Loucy (cell line): Measurements from ENCODE around the gene IFITM5.
"Not testable (repeated sequence)": the region's sequence is repeated elsewhere in the genome, so short reads cannot be mapped to it uniquely, and the experiment has no call there.

Experiments used
- H2AFZ ChIP-seq: fragments of 200-600 bp; sonication (generic); 2 replicates; pipeline ENCODE4 v1.6.0; 2016; ENCODE audit warnings: antibody characterized with exemption, mild to moderate bottlenecking, low read length, moderate library complexity
- H3F3A ChIP-seq: fragments of 200-600 bp; 2 replicates; pipeline ENCODE4 v1.6.0; 2016; ENCODE audit warnings: antibody characterized with exemption, low read depth, mild to moderate bottlenecking
- H3K27me3 ChIP-seq: fragments of 200-600 bp; sonication (generic); 2 replicates; pipeline ENCODE4 v1.6.1; 2014; ENCODE audit warnings: low read length, mild to moderate bottlenecking; ENCODE audit not compliant: insufficient read depth, poor library complexity, severe bottlenecking
- H3K36me3 ChIP-seq: fragments of 200-600 bp; sonication (generic); 2 replicates; pipeline ENCODE4 v1.6.1; 2016; ENCODE audit warnings: low read length; ENCODE audit not compliant: insufficient read depth
- H3K4me1 ChIP-seq: fragments of 200-600 bp; sonication (generic); 2 replicates; pipeline ENCODE4 v1.5.1; 2014; ENCODE audit warnings: low read length, mild to moderate bottlenecking; ENCODE audit not compliant: insufficient read depth, poor library complexity, severe bottlenecking
- H3K4me2 ChIP-seq: fragments of 200-600 bp; sonication (generic); 2 replicates; pipeline ENCODE4 v1.6.0; 2014; ENCODE audit warnings: antibody characterized with exemption, low read length, low read depth, mild to moderate bottlenecking; ENCODE audit not compliant: poor library complexity, severe bottlenecking
- H3K4me3 ChIP-seq: fragments of 200-600 bp; sonication (generic); 2 replicates; pipeline ENCODE4 v1.5.1; 2014; ENCODE audit warnings: low read length, mild to moderate bottlenecking, mixed read lengths; ENCODE audit not compliant: poor library complexity, severe bottlenecking
- H3K79me2 ChIP-seq: fragments of 200-600 bp; sonication (generic); 2 replicates; pipeline ENCODE4 v1.6.1; 2014; ENCODE audit warnings: low read length; ENCODE audit not compliant: insufficient read depth
- H3K9ac ChIP-seq: fragments of 200-600 bp; sonication (generic); 2 replicates; pipeline ENCODE4 v1.6.0; 2014; ENCODE audit warnings: mild to moderate bottlenecking, low read depth, low read length, moderate library complexity; ENCODE audit not compliant: poor library complexity, severe bottlenecking
- H3K9me2 ChIP-seq: fragments of 200-600 bp; sonication (generic); replicated peaks from 2 replicates; pipeline ENCODE4 v1.6.1; 2016; ENCODE audit warnings: low read depth, low read length, mixed read lengths
- H3K9me3 ChIP-seq: fragments of 200-600 bp; sonication (generic); 2 replicates; pipeline ENCODE4 v1.6.1; 2014; ENCODE audit warnings: mild to moderate bottlenecking, antibody characterized with exemption, low read length, low read depth; ENCODE audit not compliant: insufficient read depth
- H4K20me1 ChIP-seq: fragments of 200-600 bp; sonication (generic); 2 replicates; pipeline ENCODE4 v1.6.0; 2014; ENCODE audit warnings: antibody characterized with exemption, low read length, mild to moderate bottlenecking; ENCODE audit not compliant: insufficient read depth, poor library complexity, severe bottlenecking
- CTCF ChIP-seq: fragments of 200-600 bp; sonication (generic); conservative IDR thresholded peaks from 2 replicates; pipeline ENCODE4 v1.5.1; 2014; ENCODE audit warnings: mild to moderate bottlenecking, antibody characterized with exemption, low read length
- EZH2phosphoT487 ChIP-seq: fragments of 200-600 bp; IDR thresholded peaks from 2 replicates; pipeline ENCODE4 v1.6.1; 2018; ENCODE audit warnings: antibody characterized with exemption, mild to moderate bottlenecking, moderate library complexity, borderline replicate concordance

IFITM5 gene

DNA sequence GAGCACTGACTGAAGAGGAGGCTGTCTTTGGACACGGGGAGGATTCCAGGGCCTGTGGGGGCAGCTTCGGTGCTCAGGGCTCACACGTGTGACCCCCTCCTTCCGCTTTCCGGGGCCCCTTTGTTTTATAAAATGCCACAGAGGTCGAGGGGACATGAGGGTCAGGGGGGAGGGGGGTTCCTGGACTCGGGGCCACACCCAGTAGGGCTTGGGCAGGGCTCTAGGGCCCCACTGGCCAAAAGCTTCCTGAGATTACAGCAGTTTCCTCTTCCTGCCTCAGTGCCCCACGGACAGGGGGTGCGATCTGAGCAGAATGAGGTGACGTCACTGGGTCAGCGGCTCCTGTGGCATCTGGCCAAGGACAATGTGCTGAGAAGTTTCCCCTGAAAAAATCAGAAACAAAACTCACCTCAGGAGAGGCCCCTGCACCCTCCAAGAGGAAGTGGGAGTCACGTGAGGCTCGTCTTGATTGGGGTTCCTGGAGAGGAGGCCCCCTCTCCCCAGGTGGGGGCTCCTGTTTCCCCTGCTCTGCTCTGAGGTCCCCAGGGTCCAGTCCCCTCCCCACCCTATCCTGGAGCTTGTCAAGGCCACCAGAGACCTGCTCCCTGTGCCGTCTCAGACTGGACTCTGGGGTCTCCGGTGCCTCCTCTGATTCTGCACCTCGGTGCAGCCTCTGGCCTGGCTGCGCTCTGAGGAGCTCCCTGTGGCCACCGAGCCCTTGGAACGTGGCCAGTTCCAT is 27.7 kb upstream of the IFITM5 start:
- Histone ChIP-seq H3K4me2 (peak overlapping the region; percentile 85), H3K9ac (peak overlapping the region; percentile 87), H3K27me3 (no peaks in the 10 kb centered on the region), H3K36me3 (no peaks in the 10 kb centered on the region), H3K9me2 (no peaks in the 10 kb centered on the region), H3K79me2 (peaks cover 47% of the 10 kb centered on the region), H3K4me1 (peaks cover 74% of the 10 kb centered on the region), H2AFZ (no peak overlapping the region), H3F3A (peaks cover 40% of the 10 kb centered on the region), H3K4me3 (peak overlapping the region; percentile 68), H4K20me1 (no peaks in the 10 kb centered on the region), H3K9me3 (no peaks in the 10 kb centered on the region)
- no peak for TF ChIP-seq EZH2phosphoT487
- TF ChIP-seq CTCF = no peak

GRCh38 chr11:326592-326841 is 27.2 kb upstream of the IFITM5 start:
- Histone ChIP-seq H4K20me1 (no peaks in the 10 kb centered on the region), H3K9ac (peak overlapping the region; percentile 87), H3K27me3 (no peaks in the 10 kb centered on the region), H3K4me3 (peak overlapping the region; percentile 68), H2AFZ (no peak overlapping the region), H3K4me2 (peak overlapping the region; percentile 85), H3K9me2 (no peaks in the 10 kb centered on the region), H3F3A (peaks cover 35% of the 10 kb centered on the region), H3K79me2 (peaks cover 42% of the 10 kb centered on the region), H3K4me1 (peaks cover 69% of the 10 kb centered on the region), H3K9me3 (no peaks in the 10 kb centered on the region), H3K36me3 (no peaks in the 10 kb centered on the region)
- TF ChIP-seq EZH2phosphoT487 (no peak), CTCF (no peak)

- Histone ChIP-seq H3K27me3 (no peaks in the 10 kb centered on the region), H3F3A (peaks cover 31% of the 10 kb centered on the region), H3K4me2 (peak overlapping the region; percentile 85), H2AFZ (no peak overlapping the region), H3K4me1 (peaks cover 68% of the 10 kb centered on the region), H4K20me1 (no peaks in the 10 kb centered on the region), H3K36me3 (no peaks in the 10 kb centered on the region), H3K9ac (peak overlapping the region; percentile 87), H3K9me3 (no peaks in the 10 kb centered on the region), H3K4me3 (peak overlapping the region; percentile 68), H3K79me2 (peaks cover 41% of the 10 kb centered on the region), H3K9me2 (no peaks in the 10 kb centered on the region)
- TF ChIP-seq CTCF (no peak), EZH2phosphoT487 (no peak)
Observed at GRCh38 chr11:325796-326591, 26.7 kb upstream of the IFITM5 start.

- peaks cover 41% of the 10 kb centered on the region for H3K79me2 ChIP-seq
- H3K9ac ChIP-seq = peak overlapping the region; percentile 78
- not testable (repeated sequence) for H4K20me1 ChIP-seq, H3K27me3 ChIP-seq, H3K9me2 ChIP-seq, H3K36me3 ChIP-seq, H3K9me3 ChIP-seq, H2AFZ ChIP-seq
- H3K4me2 ChIP-seq = peak overlapping the region; percentile 85
- peaks cover 64% of the 10 kb centered on the region for H3K4me1 ChIP-seq
- peak overlapping the region; percentile 64 for H3K4me3 ChIP-seq
- H3F3A ChIP-seq = peaks cover 22% of the 10 kb centered on the region
Observed at GRCh38 chr11:324593-325517, 25.5 kb upstream of the IFITM5 start.
